Coronary artery (tissue), 2 donors: ENCODE measurements around the gene OTOG.
"Not testable (repeated sequence)": the region's sequence is repeated elsewhere in the genome, so short reads cannot be mapped to it uniquely, and the experiment has no call there.

ENCODE experiments used
- DNase-seq: peaks from one replicate; pipeline ENCODE4 v3.0.0-alpha.2; 2017; ENCODE audit warnings: low spot score
- H3K27ac ChIP-seq, 2 donors: fragments of 200-600 bp; sonication (generic); one replicate each; pipeline ENCODE4 v1.5.1; 2016 to 2019
- H3K4me3 ChIP-seq: fragments of 200-600 bp; sonication (generic); 2 replicates; pipeline ENCODE4 v1.5.1; 2016; ENCODE audit warnings: mild to moderate bottlenecking, moderate library complexity
- TF ChIP-seq, protein P1 (sequence below): fragments of 200-600 bp; sonication (generic); IDR thresholded peaks from one replicate; pipeline ENCODE4 v1.5.1; 2019; ENCODE audit warnings: antibody characterized with exemption

OTOG gene

GRCh38 chr11:17612221-17613188 is 65.4 kb downstream of the OTOG start:
- Histone ChIP-seq H3K4me3 (no peak overlapping the region), H3K27ac (no peak overlapping the region)
- TF ChIP-seq, protein P1, sequence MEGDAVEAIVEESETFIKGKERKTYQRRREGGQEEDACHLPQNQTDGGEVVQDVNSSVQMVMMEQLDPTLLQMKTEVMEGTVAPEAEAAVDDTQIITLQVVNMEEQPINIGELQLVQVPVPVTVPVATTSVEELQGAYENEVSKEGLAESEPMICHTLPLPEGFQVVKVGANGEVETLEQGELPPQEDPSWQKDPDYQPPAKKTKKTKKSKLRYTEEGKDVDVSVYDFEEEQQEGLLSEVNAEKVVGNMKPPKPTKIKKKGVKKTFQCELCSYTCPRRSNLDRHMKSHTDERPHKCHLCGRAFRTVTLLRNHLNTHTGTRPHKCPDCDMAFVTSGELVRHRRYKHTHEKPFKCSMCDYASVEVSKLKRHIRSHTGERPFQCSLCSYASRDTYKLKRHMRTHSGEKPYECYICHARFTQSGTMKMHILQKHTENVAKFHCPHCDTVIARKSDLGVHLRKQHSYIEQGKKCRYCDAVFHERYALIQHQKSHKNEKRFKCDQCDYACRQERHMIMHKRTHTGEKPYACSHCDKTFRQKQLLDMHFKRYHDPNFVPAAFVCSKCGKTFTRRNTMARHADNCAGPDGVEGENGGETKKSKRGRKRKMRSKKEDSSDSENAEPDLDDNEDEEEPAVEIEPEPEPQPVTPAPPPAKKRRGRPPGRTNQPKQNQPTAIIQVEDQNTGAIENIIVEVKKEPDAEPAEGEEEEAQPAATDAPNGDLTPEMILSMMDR = no peak
- peak; percentile 46 for DNase-seq

GRCh38 chr11:17613428-17613962 is 66.4 kb downstream of the OTOG start:
- TF ChIP-seq, protein P1 = no peak
- Histone ChIP-seq H3K27ac (no peak overlapping the region), H3K4me3 (no peak overlapping the region)
- DNase-seq = peak; percentile 43

- no peak for DNase-seq
- no peak overlapping the region for H3K27ac ChIP-seq
- TF ChIP-seq, protein P1 = no peak
- no peak overlapping the region for H3K4me3 ChIP-seq
Observed at GRCh38 chr11:17613983-17614382, 66.9 kb downstream of the OTOG start.

GRCh38 chr11:17622711-17623110 is 75.7 kb downstream of the OTOG start:
- not testable (repeated sequence) for H3K27ac ChIP-seq, DNase-seq, H3K4me3 ChIP-seq

GRCh38 chr11:17629113-17629512 is 82.1 kb downstream of the OTOG start:
- DNase-seq = no peak
- H3K27ac ChIP-seq = no peak overlapping the region
- H3K4me3 ChIP-seq = no peak overlapping the region
- TF ChIP-seq, protein P1 = no peak

DNA sequence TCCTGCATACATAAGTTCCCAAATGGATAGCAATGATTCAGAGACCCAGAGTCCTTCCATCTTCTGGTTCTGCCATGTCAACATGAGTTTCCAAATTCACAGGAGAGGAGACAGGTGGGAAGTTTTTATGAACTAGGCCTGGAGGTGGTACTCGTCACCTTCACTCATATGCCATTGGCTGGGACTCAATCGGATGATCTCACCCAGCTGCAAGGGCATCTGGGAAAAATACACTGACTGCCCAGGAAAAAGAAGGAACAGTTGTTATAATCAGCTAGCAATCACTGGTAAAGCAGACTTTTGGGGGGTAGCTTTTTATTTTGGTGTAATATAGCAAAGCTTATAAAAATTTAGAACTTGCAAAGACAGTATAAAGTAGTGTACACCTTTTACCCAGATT is 83.9 kb downstream of the OTOG start:
- TF ChIP-seq, protein P1 = no peak
- Histone ChIP-seq H3K27ac (no peak overlapping the region), H3K4me3 (no peak overlapping the region)
- no peak for DNase-seq

GRCh38 chr11:17631702-17632365 is 84.8 kb downstream of the OTOG start:
- TF ChIP-seq, protein P1 = no peak
- Histone ChIP-seq H3K27ac (no peak overlapping the region), H3K4me3 (no peak overlapping the region)
- DNase-seq = no peak
